Mammary epithelial cell (primary cell): ENCODE measurements around the gene HMGN5.

ENCODE experiments used
- CTCF ChIP-seq, 2 donors: IDR thresholded peaks in 1 of 2; conservative IDR thresholded peaks in 1 of 2; 2 replicates each; pipeline ENCODE4 v1.5.1; 2011 to 2012; ENCODE audit warnings: inconsistent platforms in 2 of 2, low read length in 2 of 2, mild to moderate bottlenecking in 2 of 2, control low read depth in 1 of 2, low read depth in 1 of 2; ENCODE audit not compliant: insufficient read depth in 1 of 2; ENCODE audit errors: extremely low read depth in 1 of 2
- EZH2 ChIP-seq: IDR thresholded peaks from 2 replicates; pipeline ENCODE4 v1.6.1; 2012; ENCODE audit warnings: low read length, inconsistent platforms, borderline replicate concordance

DNA sequence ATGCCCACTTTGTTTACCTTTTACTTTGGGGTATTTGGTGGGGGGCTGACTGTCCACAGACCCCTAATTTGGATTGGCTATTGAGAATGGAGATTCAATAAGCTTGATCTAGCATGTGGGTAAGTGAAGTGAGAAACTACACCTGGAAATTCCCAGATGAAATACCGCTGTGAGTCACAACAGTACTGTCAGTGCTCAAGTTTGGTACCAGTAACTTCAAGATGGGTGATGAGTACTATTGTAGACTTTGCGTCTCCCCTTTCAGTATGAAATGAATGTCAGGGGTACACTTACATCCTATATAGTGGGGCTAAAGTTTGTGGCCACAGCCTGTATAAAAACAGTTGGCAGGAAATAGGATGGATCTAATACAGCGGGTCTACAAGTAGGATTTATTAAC, 33.3 kb downstream of the HMGN5 start:
- no peak for TF ChIP-seq CTCF (conservative IDR thresholded peaks at IDR 0.05 in 1 of 2, IDR thresholded peaks at IDR 0.05 in 1 of 2; ENCODE audit: extremely low read depth in 1 of 2, insufficient read depth in 1 of 2, low read depth in 1 of 2, low read length in 2 of 2)
- TF ChIP-seq EZH2 = no peak
